ENCODE measurements around the gene C1orf52. TPM values are rescaled to one million over a fixed set of nuclear protein-coding genes. Genes with fewer than 3 reads are reported as not detected.

Gene C1orf52
- total RNA-seq, 1 donor from 2014 or later, result 11.1 TPM

- FAIRE-seq (no peak), DNase-seq (ENCODE audit: low read depth) (no peak)
- H3K27me3 ChIP-seq (ENCODE audit: control insufficient read depth, insufficient read depth, low read length), result no peaks in the 10 kb centered on the region
- TF ChIP-seq CTCF (IDR thresholded peaks at IDR 0.05; ENCODE audit: insufficient read depth, low read length, severe bottlenecking), result no peak
- no peak overlapping the region for H3K4me3 ChIP-seq (ENCODE audit: low read depth, low read length)
- H3K36me3 ChIP-seq (ENCODE audit: control insufficient read depth, insufficient read depth, low read length), result no peaks in the 10 kb centered on the region
Measured at GRCh38 chr1:85202864-85203255, 56.6 kb downstream of the C1orf52 start.

GRCh38 chr1:85202092-85202863 lies 57.2 kb downstream of the C1orf52 start:
- FAIRE-seq (no peak), DNase-seq (ENCODE audit: low read depth) (peak; percentile 29)
- no peaks in the 10 kb centered on the region for H3K27me3 ChIP-seq (ENCODE audit: control insufficient read depth, insufficient read depth, low read length)
- no peaks in the 10 kb centered on the region for H3K36me3 ChIP-seq (ENCODE audit: control insufficient read depth, insufficient read depth, low read length)
- TF ChIP-seq CTCF (IDR thresholded peaks at IDR 0.05; ENCODE audit: insufficient read depth, low read length, severe bottlenecking), result no peak
- peak overlapping the region; percentile 84 for H3K4me3 ChIP-seq (ENCODE audit: low read depth, low read length)

- TF ChIP-seq CTCF (IDR thresholded peaks at IDR 0.05; ENCODE audit: insufficient read depth, low read length, severe bottlenecking), result no peak
- H3K36me3 ChIP-seq (ENCODE audit: control insufficient read depth, insufficient read depth, low read length), result no peaks in the 10 kb centered on the region
- peak overlapping the region; percentile 84 for H3K4me3 ChIP-seq (ENCODE audit: low read depth, low read length)
- no peaks in the 10 kb centered on the region for H3K27me3 ChIP-seq (ENCODE audit: control insufficient read depth, insufficient read depth, low read length)
- FAIRE-seq (no peak), DNase-seq (ENCODE audit: low read depth) (no peak)
Measured at GRCh38 chr1:85201340-85202091, 57.9 kb downstream of the C1orf52 start.

- FAIRE-seq, result no peak
- no peaks in the 10 kb centered on the region for H3K27me3 ChIP-seq (ENCODE audit: control insufficient read depth, insufficient read depth, low read length)
- peak within 1 kb of the TSS; percentile 84 for H3K4me3 ChIP-seq (ENCODE audit: low read depth, low read length)
- peak; percentile 30 for DNase-seq (ENCODE audit: low read depth)
- H3K36me3 ChIP-seq (ENCODE audit: control insufficient read depth, insufficient read depth, low read length), result no peaks in the 10 kb centered on the region
- TF ChIP-seq CTCF (IDR thresholded peaks at IDR 0.05; ENCODE audit: insufficient read depth, low read length, severe bottlenecking), result no peak
Measured at GRCh38 chr1:85200463-85201339, 58.8 kb downstream of the C1orf52 start, which contains the start of gene SYDE2. Gene SYDE2 (minus strand): TSS chr1:85201016. CDS start chr1:85200996, 20 bp downstream.

Other genes with a start within 250 kb of the C1orf52 start
- 2.4 and 4.6 TPM in 2 replicates for gene MCOLN3, start 211.2 kb downstream of the C1orf52 start, total RNA-seq
- 3.2 and 4.7 TPM in 2 replicates for gene SYDE2, start 58.6 kb downstream of the C1orf52 start, total RNA-seq
- 31.3 and 46.1 TPM in 2 replicates for gene BCL10, start 17.0 kb upstream of the C1orf52 start, total RNA-seq
- 1.2 and 1.6 TPM in 2 replicates for gene DDAH1, start 205.5 kb upstream of the C1orf52 start, total RNA-seq

Data from bronchial epithelial cell (primary cell).